IPS DF 6.9 (cell line): ENCODE data around the gene CYB5D1.

Experiments used
- DNase-seq: peaks from one replicate; pipeline ENCODE4 v3.0.0-alpha.2; 2013; ENCODE audit warnings: low read depth, low spot score
- H3K27ac ChIP-seq: one replicate; pipeline ENCODE4 v1.5.1; 2013; ENCODE audit warnings: low read length, control low read depth
- H3K27me3 ChIP-seq: 2 replicates; pipeline ENCODE4 v1.6.1; 2013; ENCODE audit warnings: mild to moderate bottlenecking, low read length; ENCODE audit not compliant: control insufficient read depth, insufficient read depth
- H3K36me3 ChIP-seq: 2 replicates; pipeline ENCODE4 v1.6.1; 2013; ENCODE audit warnings: low read length; ENCODE audit not compliant: control insufficient read depth, insufficient read depth
- H3K4me1 ChIP-seq: 2 replicates; pipeline ENCODE4 v1.6.1; 2013; ENCODE audit warnings: low read length; ENCODE audit not compliant: control insufficient read depth, insufficient read depth
- H3K4me3 ChIP-seq: 2 replicates; pipeline ENCODE4 v1.5.1; 2013; ENCODE audit warnings: mild to moderate bottlenecking, low read length
- H3K9me3 ChIP-seq: 2 replicates; pipeline ENCODE4 v1.6.1; 2013; ENCODE audit warnings: low read length, inconsistent platforms; ENCODE audit not compliant: control insufficient read depth, insufficient read depth
- WGBS: extraction: QIAGEN DNeasy Blood & Tissue Kit; methylation state at CpG from one replicate; pipeline ENCODE4 v1.1.7; 2013; ENCODE audit warnings: mixed read lengths, missing lambda C conversion rate; ENCODE audit not compliant: insufficient read length, insufficient coverage; 5-methylcytosine and 5-hydroxymethylcytosine counted together

CYB5D1 gene

DNA sequence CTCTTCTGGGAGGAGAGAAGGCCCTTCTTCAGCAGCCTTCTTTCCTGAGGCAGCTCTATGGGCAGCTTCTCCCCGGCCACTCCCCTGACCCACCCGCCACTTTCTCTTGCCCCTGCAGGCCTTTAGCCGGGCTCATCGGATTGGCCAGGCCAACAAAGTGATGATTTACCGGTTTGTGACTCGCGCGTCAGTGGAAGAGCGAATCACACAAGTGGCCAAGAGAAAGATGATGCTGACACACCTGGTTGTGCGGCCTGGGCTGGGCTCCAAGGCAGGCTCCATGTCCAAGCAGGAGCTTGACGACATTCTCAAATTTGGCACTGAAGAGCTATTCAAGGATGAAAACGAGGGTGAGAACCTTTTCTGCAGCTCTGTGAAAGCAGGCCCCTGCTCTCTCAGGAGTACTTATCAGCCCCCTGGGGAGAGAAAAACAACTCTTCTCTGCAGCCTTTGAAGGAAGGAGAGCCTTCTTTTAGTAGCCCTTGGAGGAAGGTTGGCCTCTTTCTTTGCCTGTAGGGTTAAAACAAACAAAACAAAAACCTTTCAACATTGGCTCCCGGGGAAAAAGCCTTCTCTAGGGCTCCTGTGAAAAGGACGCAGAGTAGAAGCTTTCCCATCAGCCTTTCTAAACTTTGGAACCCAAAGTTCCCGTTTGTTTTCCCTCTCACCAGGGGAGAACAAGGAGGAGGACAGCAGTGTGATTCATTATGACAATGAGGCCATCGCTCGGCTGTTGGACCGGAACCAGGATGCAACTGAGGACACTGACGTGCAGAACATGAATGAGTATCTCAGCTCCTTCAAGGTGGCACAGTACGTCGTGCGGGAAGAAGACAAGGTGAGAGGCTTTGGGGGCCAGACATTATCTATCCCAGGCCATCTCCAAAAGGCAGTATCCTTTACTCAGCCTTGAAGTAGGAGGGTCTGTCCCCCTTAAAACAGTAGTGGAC is 45.6 kb downstream of the CYB5D1 start:
- no peak overlapping the region for H3K27ac ChIP-seq
- no peaks in the 10 kb centered on the region for H3K27me3 ChIP-seq
- no peaks in the 10 kb centered on the region for H3K9me3 ChIP-seq
- H3K4me1 ChIP-seq = no peaks in the 10 kb centered on the region
- peaks cover 5% of the 10 kb centered on the region; the same call in 1 of the 2 replicates for H3K36me3 ChIP-seq
- no peak overlapping the region for H3K4me3 ChIP-seq
- WGBS = no CpG with 5 or more reads among the region's 22 CpGs
- no peak for DNase-seq

DNA sequence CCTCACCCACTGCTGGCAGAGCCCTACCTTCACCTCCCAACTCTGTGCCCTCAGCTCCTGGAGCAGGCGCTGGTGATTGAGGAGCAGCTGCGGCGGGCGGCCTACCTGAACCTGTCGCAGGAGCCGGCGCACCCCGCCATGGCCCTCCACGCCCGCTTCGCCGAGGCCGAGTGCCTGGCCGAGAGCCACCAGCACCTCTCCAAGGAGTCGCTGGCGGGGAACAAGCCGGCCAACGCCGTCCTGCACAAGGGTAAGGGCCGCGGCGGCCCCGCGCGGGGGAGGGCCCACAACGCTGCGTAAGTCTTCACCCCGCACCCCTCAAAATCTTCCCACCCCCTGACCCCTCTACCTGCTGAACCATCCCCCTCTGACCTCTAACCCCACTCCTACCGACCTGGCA is 51.3 kb downstream of the CYB5D1 start:
- H3K4me1 ChIP-seq = no peaks in the 10 kb centered on the region
- H3K27me3 ChIP-seq = no peaks in the 10 kb centered on the region
- WGBS = no CpG with 5 or more reads among the region's 29 CpGs
- DNase-seq = no peak
- peaks cover 2% of the 10 kb centered on the region for H3K36me3 ChIP-seq
- no peaks in the 10 kb centered on the region for H3K9me3 ChIP-seq
- no peak overlapping the region for H3K27ac ChIP-seq
- no peak overlapping the region for H3K4me3 ChIP-seq

DNA sequence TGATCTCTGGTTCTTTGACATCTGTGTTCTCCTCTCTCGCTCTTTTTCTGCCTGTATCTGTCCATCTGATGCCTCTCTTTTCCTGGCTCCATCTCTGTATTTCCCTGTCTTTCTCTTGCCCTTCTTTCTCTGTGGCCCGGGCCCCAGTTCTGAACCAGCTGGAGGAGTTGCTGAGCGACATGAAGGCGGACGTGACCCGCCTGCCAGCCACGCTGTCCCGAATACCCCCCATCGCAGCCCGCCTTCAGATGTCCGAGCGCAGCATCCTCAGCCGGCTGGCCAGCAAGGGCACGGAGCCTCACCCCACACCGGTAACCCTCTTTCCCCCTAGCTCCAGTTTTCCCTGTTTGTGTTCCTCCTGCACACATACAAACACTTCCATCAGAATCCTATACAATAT is 52.5 kb downstream of the CYB5D1 start:
- no peaks in the 10 kb centered on the region for H3K9me3 ChIP-seq

GRCh38 chr17:7910711-7911110 is 52.9 kb downstream of the CYB5D1 start:
- WGBS = no CpG with 5 or more reads among the region's 13 CpGs
- Histone ChIP-seq H3K27ac (no peak overlapping the region), H3K9me3 (no peaks in the 10 kb centered on the region), H3K4me1 (0 out of 2 replicates have a peak, but pooled peaks cover 2% of the 10 kb centered on the region), H3K36me3 (no peaks in the 10 kb centered on the region; the same call in 1 of the 2 replicates), H3K27me3 (peaks cover 2% of the 10 kb centered on the region; the same call in 1 of the 2 replicates), H3K4me3 (no peak overlapping the region)
- DNase-seq = no peak

More for the DNA sequence above, 52.5 kb downstream of the CYB5D1 start:
- Histone ChIP-seq H3K27ac (no peak overlapping the region), H3K4me1 (0 out of 2 replicates have a peak, but pooled peaks cover 1% of the 10 kb centered on the region), H3K4me3 (no peak overlapping the region), H3K27me3 (peaks cover 2% of the 10 kb centered on the region; the same call in 1 of the 2 replicates), H3K36me3 (no peaks in the 10 kb centered on the region; the same call in 1 of the 2 replicates)
- DNase-seq = no peak
- no CpG with 5 or more reads among the region's 15 CpGs for WGBS

DNA sequence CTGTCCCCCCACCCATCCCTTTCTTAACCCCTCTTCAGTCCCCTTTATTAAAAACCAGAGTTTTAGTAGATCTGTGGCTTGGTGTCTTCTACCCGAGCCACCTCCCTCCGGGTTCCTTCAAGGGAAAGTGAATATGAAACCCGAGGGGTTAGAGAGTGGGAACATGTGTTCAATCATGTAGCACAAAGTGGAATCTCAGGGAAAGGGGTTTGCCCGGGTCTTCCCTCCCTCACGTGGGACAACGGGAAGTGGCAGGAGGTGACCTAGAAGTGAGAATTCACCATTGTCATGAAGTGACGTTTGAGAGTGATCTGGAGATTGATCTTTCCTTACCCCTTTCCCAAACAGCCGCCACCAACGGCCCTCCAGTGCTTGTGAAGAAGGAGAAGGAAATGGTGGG is 53.3 kb downstream of the CYB5D1 start:
- H3K9me3 ChIP-seq = no peaks in the 10 kb centered on the region
- H3K27ac ChIP-seq = no peak overlapping the region
- 0 out of 2 replicates have a peak, but pooled peaks cover 2% of the 10 kb centered on the region for H3K4me1 ChIP-seq
- H3K4me3 ChIP-seq = no peak overlapping the region
- no peaks in the 10 kb centered on the region; the same call in 1 of the 2 replicates for H3K36me3 ChIP-seq
- WGBS = no CpG with 5 or more reads among the region's 9 CpGs
- no peak for DNase-seq
- peaks cover 2% of the 10 kb centered on the region; the same call in 1 of the 2 replicates for H3K27me3 ChIP-seq
